Mesenteric fat pad (tissue), 1 donor: ENCODE data around the gene STARD10. TPM values are rescaled to one million over a fixed set of nuclear protein-coding genes. Genes with fewer than 3 reads are reported as not detected.

ENCODE experiments used
- DNase-seq: peaks from one replicate; pipeline ENCODE4 v3.0.0-alpha.2; 2020; ENCODE audit warnings: low spot score
- total RNA-seq: library from RNA; stranded (reverse); fragmentation: NEBNext Ultra II Directional; extraction: Animal tissue kit (Norgen Biotek cat#: 25700); gene quantifications from one replicate; pipeline ENCODE4 v1.2.1, GENCODE V29; 2021
- donor health status: DM: yes; HTN: yes; CAD: no.

Gene STARD10
- total RNA-seq, 1 donor from 2014 or later = 9.0 TPM

DNA sequence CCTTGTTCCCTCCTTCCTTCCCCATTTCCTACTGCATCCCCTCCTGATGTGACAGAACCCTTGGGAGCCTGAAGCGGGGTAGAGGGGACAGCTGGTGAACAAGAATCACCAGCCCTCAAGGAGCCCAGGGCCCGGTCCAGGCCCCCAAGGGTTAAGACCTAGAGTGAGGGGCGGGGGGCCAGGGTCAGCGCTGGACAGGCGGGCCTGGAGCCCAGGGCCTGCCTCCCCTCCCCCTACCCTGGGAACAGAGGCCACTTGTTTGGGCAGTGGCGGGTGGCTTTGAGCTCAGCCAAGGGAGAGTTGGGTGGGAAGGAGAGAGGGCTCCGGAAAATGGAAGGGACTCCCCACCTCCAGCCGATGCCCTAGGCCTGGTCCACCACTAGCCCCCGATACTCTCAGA is 43.8 kb downstream of the STARD10 start:
- no peak for DNase-seq

DNA sequence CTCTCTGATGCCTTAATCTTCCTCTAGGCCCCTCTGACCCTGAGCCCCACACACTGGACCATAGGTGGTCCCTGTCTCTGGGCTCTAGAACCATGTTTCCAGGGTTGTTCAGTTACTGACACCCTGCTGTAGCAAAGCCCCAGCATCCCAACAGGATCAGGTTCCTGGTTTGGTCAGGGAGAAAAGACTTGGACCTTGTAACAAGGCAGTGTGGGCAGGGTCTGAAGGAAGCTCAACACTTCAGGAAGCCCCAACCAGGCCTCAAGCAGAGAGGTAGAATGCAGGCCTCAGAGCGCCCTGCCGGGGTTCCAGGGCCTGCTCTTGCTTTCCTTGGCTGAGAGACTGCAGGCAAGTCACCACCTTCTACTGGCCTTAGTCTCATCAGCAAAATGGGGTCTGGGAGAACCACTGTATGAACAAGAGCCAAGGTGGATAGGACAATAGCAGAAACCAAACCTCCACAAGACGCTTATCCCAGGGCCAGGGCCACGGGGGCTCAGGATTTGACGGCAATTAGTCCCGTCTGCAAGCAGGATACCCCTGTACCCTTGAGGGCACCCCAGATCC is 46.5 kb downstream of the STARD10 start:
- DNase-seq = no peak

DNA sequence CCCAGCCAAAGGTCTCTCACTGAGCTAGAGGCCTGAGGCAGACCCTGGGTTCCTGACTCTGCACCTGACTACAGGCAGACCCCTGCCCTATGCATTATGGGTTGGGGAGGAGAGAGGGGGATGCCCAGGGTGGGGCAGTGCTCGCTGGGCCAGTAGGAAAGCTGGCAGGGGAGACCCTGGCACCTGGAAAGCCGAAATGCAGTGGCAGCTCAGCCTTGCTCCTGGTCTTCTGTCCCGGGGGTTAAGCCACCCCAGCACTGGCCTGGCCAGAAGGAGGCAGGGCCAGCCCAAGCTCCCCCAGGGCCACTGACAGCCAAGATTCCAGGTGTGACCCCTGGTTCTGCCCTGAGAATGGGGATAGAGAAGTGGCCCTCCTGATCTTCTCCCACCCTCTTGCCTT is 47.0 kb downstream of the STARD10 start:
- no peak for DNase-seq

DNA sequence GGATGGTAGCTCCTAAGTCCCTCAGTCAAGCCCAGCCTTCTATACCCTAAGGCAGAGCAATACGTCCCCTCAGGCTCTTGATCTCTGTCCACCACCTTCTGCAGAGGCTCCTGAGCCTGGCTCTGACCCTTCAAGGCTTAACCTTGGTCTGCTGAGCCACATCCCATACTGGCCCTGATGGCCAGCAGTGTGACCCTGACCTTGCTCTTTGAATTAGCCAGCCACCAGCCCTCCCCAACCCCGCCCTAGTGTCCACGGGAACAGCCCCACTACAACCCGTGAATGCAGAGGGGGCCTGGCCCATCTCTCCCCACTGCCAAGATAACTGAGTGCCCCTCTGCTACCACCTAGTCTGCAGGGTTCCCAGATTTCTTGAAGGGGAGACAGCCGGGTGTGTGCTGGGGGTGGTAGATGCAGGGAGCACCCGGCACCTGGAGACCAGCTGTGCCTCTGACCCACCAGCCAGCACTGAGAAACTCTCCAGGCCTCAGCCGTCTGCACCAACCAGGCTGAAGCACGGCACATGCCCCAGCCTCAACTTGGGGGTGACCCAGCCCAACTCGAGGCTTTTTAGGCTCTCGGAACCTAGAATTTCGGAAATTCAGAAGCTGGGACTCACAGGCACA is 47.8 kb downstream of the STARD10 start:
- no peak for DNase-seq

DNA sequence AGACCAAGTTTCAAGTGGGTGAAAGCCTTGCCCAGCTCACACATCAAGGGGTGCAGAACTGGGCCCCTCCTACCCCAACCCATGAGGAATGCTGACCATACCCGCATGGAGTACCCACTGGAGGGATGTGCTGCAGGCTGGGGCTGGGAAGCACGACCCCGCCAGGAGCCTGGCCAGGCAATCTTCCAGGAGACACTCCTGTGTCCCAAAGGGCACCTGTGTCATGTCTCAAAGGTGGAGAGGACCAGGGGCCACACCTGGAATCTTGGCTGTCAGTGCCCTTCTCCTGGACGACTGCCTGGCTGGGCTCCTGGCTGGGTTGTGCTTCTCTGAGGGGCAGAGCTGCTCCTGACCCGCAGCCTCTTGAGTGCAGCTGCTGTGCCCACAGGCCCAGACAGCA is 48.3 kb downstream of the STARD10 start:
- no peak for DNase-seq

DNA sequence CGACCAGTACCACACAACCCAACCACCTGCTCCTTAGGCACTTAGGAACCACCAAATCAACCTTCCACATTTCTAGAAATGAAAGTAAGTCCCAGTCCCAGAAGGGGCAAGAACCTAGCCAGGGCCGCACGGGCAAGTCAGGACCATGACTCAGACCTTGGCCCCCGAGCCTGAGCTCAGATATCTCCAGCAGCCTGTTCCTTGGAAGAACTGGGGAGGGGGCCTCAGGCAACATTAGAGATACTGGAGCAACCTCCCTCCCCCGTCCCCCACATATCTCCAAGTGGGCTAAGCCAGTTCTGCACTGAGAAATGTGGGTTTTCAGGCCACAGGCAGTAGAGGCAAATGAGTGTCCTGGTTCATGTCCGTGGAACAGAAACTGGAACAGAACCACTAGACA is 49.4 kb downstream of the STARD10 start:
- DNase-seq = no peak

DNA sequence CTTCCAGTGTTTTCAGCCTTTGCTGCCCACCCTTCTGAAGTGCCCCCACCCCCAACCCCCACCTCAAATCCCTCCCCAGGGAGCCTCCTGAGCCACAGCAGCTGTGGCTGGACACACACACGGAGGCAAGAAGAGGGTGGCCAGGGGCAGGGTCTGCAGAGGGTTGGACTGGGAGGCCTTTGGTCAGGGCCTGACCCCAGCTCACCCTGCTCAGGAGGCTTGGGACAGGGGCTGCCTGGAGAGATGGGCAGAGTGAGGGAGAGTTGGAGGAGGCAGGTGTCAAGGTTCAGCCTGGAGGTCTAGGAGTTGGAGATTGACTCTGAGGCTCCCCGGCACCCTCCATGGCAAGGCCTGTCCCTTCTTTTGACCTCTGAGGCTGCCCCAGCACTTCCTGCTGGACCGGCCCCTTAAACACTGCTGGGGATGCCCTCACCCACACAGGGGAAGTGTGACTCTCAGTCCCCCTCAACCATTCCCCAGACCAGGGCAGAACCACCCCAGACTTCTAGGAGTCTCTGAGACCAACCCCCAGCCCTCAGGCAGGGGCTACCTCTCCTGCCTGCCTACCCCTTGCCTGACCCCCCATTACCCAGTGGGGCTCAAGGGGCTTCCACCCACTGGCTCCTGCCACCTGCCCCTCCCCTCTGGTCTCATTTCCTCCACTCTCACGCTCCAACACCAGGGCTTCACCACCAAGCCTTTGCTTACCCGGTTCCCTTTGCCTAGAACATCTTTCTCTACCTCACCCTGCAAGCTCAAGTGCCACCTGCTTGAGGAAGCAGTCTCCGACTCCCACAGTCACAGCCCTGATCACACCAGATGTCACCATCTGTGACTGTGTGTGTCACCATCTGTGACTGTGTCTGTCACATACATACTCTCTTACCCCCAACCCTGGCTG is 50.3 kb downstream of the STARD10 start:
- DNase-seq = no peak

DNA sequence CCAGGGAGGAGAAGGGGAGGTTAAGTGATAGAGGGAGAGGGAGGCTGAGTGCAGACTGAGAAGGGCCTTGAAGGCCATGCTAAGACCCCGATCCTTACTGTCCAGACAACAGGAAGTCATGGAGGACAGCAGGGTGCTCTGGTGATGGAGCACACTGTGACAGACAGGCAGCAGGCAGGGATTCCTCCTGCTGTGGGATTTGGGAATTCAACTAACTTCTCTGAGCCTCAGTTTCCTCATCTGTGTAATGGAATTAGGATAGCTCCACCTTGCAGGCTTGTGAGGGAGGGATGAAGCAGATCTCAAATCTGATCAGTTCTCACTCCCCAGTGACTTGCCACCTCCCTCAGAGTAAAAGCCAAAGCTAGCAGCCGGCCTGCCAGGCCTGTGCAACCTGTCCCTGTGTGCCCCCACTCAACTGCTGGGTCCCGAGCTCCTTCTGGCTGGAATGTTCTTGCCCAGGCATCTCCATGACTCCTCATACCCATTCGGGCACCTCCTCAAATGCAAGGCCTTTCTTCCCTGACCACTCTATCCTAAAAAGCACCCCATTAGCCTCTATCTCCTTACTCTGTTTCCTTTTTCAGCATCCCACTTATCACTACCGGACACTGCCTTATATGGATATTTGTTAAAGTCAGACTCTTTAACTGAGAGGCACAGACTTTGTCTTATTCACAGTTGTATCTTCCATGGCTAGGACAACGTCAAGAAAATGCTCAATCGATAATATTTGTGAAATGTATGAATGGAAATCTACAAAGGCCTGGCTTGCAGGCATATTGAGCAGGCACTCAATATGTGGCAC is 51.1 kb downstream of the STARD10 start:
- no peak for DNase-seq

DNA sequence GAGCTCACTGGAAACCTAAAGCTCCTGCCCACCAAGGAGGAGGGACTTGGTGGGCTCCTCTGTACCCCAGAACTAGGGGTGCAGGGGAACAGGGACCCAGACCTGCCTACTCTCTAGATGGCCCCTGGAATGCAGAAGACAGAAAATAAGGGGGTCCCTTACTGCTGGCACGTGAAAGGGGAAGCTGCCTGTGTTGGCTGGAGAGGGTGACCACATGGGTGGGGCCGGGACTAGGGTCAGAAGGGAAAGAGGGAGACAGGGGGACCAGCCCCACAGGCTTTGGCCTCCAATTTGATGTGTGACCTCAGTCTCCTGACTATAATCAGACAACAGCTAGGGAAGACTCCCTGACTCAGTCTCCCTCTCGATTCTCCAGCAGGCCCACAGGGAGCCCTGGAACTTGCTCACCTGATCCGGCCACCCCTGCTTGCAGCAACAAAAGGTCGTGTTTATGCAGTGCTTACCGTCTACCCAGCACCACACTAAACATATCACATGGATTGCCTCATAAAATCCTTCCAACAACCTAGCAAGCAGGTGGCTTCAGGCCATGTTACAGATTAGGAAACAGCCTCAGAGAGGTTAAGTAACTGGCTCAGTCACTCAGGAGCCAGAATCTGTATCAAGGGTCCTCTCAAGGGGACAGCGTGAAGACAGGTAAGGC is 51.9 kb downstream of the STARD10 start:
- DNase-seq = no peak

DNA sequence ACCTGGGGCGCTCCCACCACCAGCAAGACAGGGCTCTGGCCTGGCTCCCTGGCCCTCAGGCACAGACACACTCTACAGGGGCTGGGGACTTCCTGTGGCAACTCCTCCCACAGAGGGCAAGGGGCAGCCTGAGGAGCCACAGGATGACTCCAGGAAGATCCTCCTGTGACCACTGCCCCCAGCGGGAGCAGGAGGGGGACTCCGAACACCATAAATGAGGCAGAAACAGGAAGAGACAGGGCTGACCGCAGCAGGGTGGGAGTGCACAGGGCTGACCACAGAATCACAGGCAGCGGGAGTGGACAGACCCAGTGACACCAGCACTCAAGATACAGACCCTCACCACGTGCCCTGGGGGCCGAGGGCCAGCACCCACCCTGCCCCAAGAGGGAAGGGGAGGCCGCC is 52.4 kb downstream of the STARD10 start:
- no peak for DNase-seq

DNA sequence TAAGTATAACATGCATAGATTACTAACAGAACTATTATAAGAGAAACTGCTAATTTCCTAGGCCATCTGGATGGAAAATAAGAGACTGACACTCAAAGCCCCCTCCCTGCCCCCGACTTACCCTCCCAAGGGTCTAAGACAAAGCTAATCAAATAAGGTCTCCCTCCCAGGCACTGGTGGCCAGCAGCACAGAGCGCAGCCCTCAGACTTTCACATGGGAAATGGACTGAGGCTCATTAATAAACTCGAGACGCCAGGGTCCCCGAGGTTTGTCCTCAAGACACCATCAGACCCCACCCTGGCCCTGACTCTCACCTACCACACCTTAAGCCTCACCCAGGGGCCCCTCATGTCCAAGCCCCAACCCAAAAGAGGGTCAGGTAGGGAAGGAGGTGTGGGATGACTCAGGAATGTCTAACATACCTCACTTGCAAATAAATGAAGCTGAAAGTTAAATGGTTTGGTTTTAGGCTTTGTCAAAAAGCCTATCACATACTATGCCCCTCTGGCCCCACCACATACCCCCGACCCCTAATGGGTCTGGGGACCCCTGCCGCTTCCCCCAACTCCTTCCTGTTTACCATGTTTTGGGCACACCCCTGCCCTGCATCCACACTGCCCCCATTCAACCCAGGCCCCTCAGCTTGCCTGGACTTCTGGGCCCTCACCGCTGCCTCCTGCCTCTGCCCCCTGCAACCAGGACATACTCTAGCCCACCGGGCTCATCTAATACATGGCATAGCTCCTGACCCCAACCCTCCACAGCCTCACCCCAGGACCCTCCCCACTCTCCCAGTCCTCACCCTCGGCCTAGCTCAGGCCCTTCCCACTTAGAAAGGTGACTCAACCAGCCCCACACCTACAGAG is 53.1 kb downstream of the STARD10 start:
- no peak for DNase-seq

DNA sequence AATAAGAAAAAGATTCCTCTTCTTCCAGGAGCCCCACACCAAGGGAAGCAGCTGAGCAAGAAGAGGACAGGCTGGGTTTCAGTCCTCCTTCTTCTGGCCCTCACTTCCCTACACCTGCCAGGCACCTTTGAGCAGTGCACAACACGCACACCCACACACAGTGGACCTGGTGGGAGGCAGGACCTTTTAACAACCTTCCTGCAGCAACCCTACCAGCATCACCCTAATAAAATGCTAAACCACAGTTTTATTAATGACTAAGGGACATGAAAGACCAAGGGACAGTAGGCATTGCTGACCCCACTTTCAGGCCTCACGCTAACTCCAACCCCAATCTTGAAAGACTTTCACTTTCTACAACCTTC is 53.8 kb downstream of the STARD10 start:
- DNase-seq = no peak

DNA sequence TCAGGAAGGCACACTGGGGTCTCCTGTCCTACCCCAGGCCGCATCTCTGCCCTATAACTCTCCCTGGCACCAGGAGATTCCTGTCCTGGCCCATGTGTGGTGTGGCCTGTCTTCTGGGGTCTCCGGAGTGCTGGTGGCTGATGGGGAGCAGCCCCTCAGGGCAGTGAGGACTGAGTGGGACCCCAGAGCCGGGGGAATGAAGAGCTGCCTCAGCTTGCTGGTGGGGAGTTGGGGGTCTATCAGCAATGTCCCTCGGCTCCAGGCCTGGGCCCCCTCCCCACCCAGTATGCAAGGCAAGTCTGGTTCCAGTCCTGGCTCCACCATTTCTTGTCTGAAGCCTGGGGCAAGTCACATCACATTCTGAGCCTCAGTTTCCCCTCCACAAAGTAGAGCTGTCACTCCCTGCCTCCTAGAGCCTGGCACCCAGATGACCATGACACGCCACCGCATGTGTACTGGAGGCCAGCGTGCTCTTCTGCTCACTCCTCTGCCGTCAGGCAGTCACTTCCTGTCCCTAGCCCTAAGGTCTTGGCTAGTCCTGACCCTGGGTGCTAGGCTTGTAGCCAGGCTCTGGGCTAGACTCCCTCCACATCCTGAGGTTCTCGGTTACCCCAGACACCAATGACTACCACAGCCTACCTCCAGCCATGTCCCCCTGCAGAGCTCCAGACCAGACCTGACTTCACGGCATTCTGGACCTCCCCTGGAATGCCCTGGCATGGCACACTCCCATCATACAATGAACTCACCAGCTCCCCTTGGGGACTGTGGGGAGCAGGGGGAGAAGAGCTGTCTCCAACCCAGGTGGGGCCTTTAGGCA is 54.4 kb downstream of the STARD10 start:
- no peak for DNase-seq

DNA sequence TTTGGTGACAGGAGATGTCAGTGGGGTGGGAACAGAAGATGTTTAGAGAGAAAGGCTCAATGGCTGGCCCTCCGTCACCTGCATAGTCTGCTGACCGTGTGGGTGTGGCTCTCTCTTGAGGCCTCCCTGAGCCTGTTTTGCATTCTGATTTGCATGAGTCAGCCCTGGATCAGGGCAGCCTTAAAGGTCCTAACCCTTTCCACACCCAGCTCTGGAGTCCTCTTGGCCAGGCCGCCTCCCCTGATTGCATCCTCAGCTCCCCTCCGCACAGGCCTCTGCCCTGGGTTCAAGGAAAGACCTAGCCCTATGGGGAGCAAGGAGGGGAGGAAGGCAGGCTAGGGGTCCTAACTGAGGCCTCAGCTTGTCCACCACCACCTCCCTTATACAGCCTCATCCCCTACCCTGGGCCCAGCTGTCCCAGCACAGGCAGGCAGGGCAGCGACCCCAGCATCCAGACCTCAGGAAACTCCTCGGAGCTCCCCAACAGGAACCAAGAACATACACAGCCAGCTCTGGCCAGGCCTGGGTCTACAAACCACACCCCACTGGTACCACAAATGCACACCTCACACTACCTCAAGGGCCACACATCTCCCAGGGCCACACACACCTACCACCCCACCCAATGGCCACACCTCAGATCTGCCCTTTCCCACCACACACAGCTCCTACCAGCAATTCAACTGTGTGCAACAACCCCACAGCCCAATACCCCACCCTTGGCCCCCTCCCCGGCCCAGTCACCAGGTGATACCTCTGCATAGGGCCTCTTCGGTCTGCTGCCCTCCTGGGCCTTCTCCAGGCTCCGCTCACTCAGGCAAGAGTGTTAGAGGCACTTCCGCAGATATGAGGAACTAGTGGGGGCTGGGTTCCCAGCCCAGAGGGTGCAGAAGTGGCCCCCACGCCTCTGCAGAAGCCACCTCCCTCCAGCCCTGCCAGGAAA is 55.4 kb downstream of the STARD10 start:
- DNase-seq = no peak

DNA sequence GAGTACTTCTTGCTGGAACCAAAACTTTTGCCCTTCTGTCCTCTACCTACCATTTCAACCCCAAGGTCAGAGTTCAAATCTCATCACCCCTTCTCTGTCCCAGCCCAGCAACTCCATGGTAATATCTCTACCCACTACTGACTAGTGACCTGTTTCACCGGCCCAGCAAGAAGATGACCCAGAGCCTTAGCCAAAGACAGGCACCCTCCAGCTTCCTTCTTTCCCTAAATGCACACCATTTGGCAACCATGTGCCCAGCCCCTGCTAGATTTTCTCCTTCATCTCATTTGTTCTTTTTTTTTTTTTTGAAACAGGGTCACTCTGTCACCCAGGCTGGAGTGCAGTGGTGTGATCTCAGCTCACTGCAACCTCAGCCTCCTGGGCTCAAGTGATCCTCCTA is 56.5 kb downstream of the STARD10 start:
- no peak for DNase-seq

DNA sequence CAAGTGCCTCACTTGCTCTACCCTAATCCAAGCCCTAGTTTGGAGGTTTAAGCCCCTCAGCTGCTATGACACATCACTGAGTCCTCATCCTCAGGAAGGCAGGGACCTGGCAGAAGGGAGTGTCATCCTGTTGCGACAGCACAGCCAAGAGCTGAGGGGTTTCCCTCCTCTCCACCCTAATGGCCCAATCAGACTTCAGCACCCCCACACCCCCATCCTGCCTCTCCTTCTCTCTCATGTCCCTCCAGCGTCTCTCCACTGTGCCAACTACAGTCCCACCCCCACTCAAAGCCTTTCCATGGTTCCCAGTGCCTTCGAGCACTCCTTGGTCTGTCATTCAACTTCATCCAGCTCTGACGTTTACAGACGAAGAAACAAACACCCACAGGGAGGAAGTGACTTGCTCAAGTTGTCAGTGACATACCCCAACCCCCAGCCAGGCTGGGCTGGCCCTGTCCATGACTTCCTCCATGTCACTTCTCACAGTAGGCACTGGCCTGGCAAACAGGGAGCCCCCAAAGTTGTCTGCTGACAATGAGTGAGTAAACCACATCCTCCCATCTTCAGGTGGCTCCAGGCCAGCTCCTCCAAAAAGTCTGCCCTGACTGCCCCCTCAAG is 57.3 kb downstream of the STARD10 start:
- no peak for DNase-seq

DNA sequence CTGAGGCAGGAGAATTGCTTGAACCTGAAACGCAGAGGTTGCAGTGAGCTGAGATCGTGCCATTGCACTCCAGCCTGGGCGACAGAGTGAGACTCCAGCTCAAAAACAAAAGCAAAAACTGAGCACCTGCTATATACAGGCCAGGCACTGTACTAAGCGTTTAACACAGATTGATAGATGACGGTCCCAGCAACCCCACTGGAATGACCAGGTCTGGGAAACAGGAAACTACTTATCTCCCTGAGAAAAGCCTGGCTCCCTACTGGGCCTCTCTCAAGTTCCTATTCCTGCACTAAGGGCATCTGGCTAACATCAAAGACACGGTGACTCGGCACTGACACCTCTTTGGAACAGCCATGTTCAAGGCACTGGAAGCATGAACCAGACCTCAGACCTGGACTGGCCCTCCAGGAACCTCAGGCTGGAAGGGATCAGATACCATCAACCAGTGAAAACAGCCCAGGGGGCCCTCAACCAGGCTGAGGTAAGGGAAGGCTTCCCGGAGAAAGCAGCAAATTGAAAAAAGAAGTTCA is 58.3 kb downstream of the STARD10 start:
- DNase-seq = no peak
